Spleen (tissue), 11 donors: ENCODE results near the gene TSPAN10. TPM values are rescaled to one million over a fixed set of nuclear protein-coding genes. Genes with fewer than 3 reads are reported as not detected.

ENCODE experiments used
- DNase-seq: peaks from one replicate; pipeline ENCODE4 v3.0.0-alpha.2; 2020
- H3K27ac ChIP-seq, 8 donors: fragments of 200-600 bp; sonication (generic) in 7 of 8; 1 replicate in 4 of 8; 2 replicates in 4 of 8; pipeline versions ENCODE4 v1.5.0 to v1.8.0; 2016 to 2021; ENCODE audit warnings: inconsistent platforms in 4 of 8, mild to moderate bottlenecking in 4 of 8, moderate library complexity in 1 of 8
- H3K27me3 ChIP-seq, 7 donors: fragments of 200-600 bp; sonication (generic) in 6 of 7; replicated peaks in 1 of 7; 1 replicate in 4 of 7; 2 replicates in 3 of 7; pipeline versions ENCODE4 v1.5.0 to v1.8.0; 2016 to 2021; ENCODE audit warnings: inconsistent platforms in 3 of 7, mild to moderate bottlenecking in 1 of 7
- H3K36me3 ChIP-seq, 6 donors: fragments of 200-600 bp; sonication (generic) in 5 of 6; 1 replicate in 4 of 6; 2 replicates in 2 of 6; pipeline versions ENCODE4 v1.5.0 to v1.8.0; 2016 to 2021; ENCODE audit warnings: inconsistent platforms in 2 of 6
- H3K4me1 ChIP-seq, 6 donors: fragments of 200-600 bp; sonication (generic) in 5 of 6; 1 replicate in 3 of 6; 2 replicates in 3 of 6; pipeline versions ENCODE4 v1.5.0 to v1.8.0; 2016 to 2021; ENCODE audit warnings: inconsistent platforms in 3 of 6
- H3K4me3 ChIP-seq, 8 donors: fragments of 200-600 bp; sonication (generic) in 7 of 8; 1 replicate in 4 of 8; 2 replicates in 4 of 8; pipeline versions ENCODE4 v1.5.0 to v1.8.0; 2016 to 2021; ENCODE audit warnings: inconsistent platforms in 4 of 8, mild to moderate bottlenecking in 4 of 8, moderate library complexity in 2 of 8
- H3K9me3 ChIP-seq, 8 donors: fragments of 200-600 bp; sonication (generic) in 7 of 8; 1 replicate in 4 of 8; 2 replicates in 4 of 8; pipeline versions ENCODE4 v1.5.0 to v1.8.0; 2016 to 2021; ENCODE audit warnings: inconsistent platforms in 4 of 8
- CTCF ChIP-seq, 11 experiments: fragments of 200-600 bp in 7 of 11; fragments of 450-650 bp in 4 of 11; sonication (generic) in 4 of 11; IDR thresholded peaks in 8 of 11; conservative IDR thresholded peaks in 3 of 11; 1 replicate in 7 of 11; 2 replicates in 4 of 11; pipeline versions ENCODE4 v1.4.0 to v1.8.0; 2016 to 2021; ENCODE audit warnings: antibody characterized with exemption in 11 of 11, inconsistent platforms in 4 of 11, mild to moderate bottlenecking in 1 of 11
- POLR2A ChIP-seq, 3 donors: fragments of 450-650 bp; IDR thresholded peaks; one replicate each; pipeline ENCODE4 v1.5.1; 2017; ENCODE audit warnings: antibody characterized with exemption in 3 of 3, mild to moderate bottlenecking in 1 of 3
- POLR2AphosphoS5 ChIP-seq, 3 donors: sonication (generic); formaldehyde crosslinking; IDR thresholded peaks; one replicate each; pipeline ENCODE4 v1.5.1; 2017; ENCODE audit warnings: antibody characterized with exemption in 3 of 3
- WGBS, 5 donors: extraction: QIAGEN DNeasy Blood & Tissue Kit in 3 of 5; methylation state at CpG; one replicate each; pipeline versions ENCODE4 v1.1.5 to v1.1.7; 2013 to 2018; 5-methylcytosine and 5-hydroxymethylcytosine counted together
- intact Hi-C: fragments of 100-400 bp; cut with DNase I; formaldehyde crosslinking; loops from one replicate; pipeline ENCODE4 v1.15.0; 2023; ENCODE audit warnings: low total_unique reads
- polyA plus RNA-seq, 3 donors: library from polyadenylated mRNA; stranded (reverse); fragments of 200-250 nt; gene quantifications; one replicate each; pipeline ENCODE4 v1.2.1, GENCODE V29; 2013
- total RNA-seq, 7 donors: library from RNA; depleted of rRNA in 3 of 7; stranded (reverse); fragments of >200 nt in 3 of 7; fragmentation: NEBNext Ultra II Directional in 4 of 7; extraction: Animal tissue kit (Norgen Biotek cat#: 25700) in 4 of 7; gene quantifications; one replicate each; pipeline versions ENCODE4 v1.1.0 to v1.2.1, GENCODE V29; 2016 to 2021
- donor health status: healthy with polysubstance abuse.
- donor health status: DM: no; HTN: no; CAD: no; lungs with moderate emphysema.
- donor health status: DM: no; HTN: no; CAD: no.
- donor health status: Bipolar disorder and iron deficiency.
- donor health status: healthy.
- donor health status: DM: no; HTN: no; CAD: no.
- donor health status: DM: yes; HTN: yes; CAD: no.

Gene TSPAN10
- total and polyA plus RNA-seq, 10 donors, result 0.37 to 3.0 (median 1.1) TPM; not detected in 2

- Histone ChIP-seq H3K36me3 (no peaks in the 10 kb centered on the region), H3K27ac (no peak overlapping the region), H3K4me1 (peaks cover 0 to 4% (median 0%) of the 10 kb centered on the region in 6 donors), H3K4me3 (no peak overlapping the region), H3K27me3 (peaks cover 0 to 27% (median 20%) of the 10 kb centered on the region in 7 donors), H3K9me3 (peaks cover 0 to 11% (median 0%) of the 10 kb centered on the region in 8 donors)
- 88 to 94% (median 92%) methylated on average over 6 to 15 of the region's 15 CpGs for WGBS, 5 donors
- intact Hi-C loops, result no loop called here
- no peak for DNase-seq
- TF ChIP-seq POLR2AphosphoS5 (IDR thresholded peaks at IDR 0.05), result no peak
- TF ChIP-seq CTCF (IDR thresholded peaks at IDR 0.05 in 8 of 11, conservative IDR thresholded peaks at IDR 0.05 in 3 of 11), result no peak
- TF ChIP-seq POLR2A (IDR thresholded peaks at IDR 0.05), result no peak
Observed at GRCh38 chr17:81644496-81644895, 7.5 kb downstream of the TSPAN10 start.

DNA sequence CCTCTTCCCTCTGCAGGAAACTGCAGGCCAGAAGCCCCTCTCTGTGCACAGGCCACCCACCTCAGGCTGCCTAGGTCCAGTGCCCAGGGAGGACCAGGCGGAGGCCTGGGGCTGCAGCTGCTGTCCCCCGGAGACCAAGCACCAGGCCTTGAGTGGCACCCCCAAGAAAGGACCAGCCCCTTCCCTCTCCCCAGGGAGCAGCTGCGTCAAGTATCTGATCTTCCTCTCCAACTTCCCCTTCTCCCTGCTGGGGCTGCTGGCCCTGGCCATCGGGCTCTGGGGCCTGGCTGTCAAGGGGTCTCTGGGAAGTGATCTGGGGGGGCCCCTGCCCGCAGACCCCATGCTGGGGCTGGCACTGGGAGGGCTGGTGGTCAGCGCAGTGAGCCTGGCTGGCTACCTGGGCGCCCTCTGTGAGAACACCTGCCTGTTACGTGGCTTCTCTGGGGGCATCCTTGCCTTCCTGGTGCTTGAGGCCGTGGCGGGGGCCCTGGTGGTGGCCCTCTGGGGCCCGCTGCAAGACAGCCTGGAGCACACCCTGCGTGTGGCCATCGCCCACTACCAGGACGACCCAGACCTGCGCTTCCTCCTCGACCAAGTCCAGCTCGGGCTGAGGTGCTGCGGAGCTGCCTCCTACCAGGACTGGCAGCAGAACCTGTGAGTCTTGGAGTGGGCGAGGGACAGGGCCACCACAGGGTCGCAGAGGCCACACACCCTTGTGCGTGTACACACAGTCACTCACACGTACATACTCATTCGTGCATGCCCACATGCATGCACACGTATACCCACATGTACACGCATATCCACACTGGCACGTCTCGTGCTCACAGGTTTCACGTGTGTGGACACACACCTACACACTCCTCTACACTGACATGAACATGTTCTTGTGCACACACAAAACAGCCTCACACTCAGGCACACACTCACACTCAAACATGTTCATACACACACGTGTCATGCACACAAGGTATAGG lies 8.3 kb downstream of the TSPAN10 start:
- 79 to 87% (median 82%) methylated on average over 17 to 29 of the region's 29 CpGs for WGBS, 5 donors
- Histone ChIP-seq H3K4me1 (peaks cover 0 to 4% (median 0%) of the 10 kb centered on the region in 6 donors), H3K4me3 (no peak overlapping the region), H3K27ac (no peak overlapping the region), H3K27me3 (peaks cover 0 to 34% (median 26%) of the 10 kb centered on the region in 7 donors), H3K9me3 (peaks cover 0 to 11% (median 0%) of the 10 kb centered on the region in 8 donors), H3K36me3 (no peaks in the 10 kb centered on the region)
- DNase-seq, result no peak
- intact Hi-C loops, result no loop called here
- TF ChIP-seq POLR2A (IDR thresholded peaks at IDR 0.05) (no peak), CTCF (IDR thresholded peaks at IDR 0.05 in 8 of 11, conservative IDR thresholded peaks at IDR 0.05 in 3 of 11) (no peak), POLR2AphosphoS5 (IDR thresholded peaks at IDR 0.05) (no peak)

GRCh38 chr17:81646869-81647600 lies 10.0 kb downstream of the TSPAN10 start:
- Histone ChIP-seq H3K27ac (no peak overlapping the region), H3K36me3 (no peaks in the 10 kb centered on the region), H3K27me3 (peaks cover 0 to 52% (median 36%) of the 10 kb centered on the region in 7 donors), H3K4me1 (peaks cover 0 to 4% (median 0%) of the 10 kb centered on the region in 6 donors), H3K4me3 (no peak overlapping the region), H3K9me3 (peaks cover 0 to 11% (median 0%) of the 10 kb centered on the region in 8 donors)
- intact Hi-C loops, result no loop called here
- no peak for DNase-seq
- WGBS, 5 donors, result 74 to 89% (median 79%) methylated on average over 12 of the region's 12 CpGs
- TF ChIP-seq POLR2AphosphoS5 (IDR thresholded peaks at IDR 0.05) (no peak), POLR2A (IDR thresholded peaks at IDR 0.05) (no peak), CTCF (IDR thresholded peaks at IDR 0.05 in 8 of 11, conservative IDR thresholded peaks at IDR 0.05 in 3 of 11) (no peak)
